ENCODE results near the gene MYO9A.

MYO9A gene, protein sequence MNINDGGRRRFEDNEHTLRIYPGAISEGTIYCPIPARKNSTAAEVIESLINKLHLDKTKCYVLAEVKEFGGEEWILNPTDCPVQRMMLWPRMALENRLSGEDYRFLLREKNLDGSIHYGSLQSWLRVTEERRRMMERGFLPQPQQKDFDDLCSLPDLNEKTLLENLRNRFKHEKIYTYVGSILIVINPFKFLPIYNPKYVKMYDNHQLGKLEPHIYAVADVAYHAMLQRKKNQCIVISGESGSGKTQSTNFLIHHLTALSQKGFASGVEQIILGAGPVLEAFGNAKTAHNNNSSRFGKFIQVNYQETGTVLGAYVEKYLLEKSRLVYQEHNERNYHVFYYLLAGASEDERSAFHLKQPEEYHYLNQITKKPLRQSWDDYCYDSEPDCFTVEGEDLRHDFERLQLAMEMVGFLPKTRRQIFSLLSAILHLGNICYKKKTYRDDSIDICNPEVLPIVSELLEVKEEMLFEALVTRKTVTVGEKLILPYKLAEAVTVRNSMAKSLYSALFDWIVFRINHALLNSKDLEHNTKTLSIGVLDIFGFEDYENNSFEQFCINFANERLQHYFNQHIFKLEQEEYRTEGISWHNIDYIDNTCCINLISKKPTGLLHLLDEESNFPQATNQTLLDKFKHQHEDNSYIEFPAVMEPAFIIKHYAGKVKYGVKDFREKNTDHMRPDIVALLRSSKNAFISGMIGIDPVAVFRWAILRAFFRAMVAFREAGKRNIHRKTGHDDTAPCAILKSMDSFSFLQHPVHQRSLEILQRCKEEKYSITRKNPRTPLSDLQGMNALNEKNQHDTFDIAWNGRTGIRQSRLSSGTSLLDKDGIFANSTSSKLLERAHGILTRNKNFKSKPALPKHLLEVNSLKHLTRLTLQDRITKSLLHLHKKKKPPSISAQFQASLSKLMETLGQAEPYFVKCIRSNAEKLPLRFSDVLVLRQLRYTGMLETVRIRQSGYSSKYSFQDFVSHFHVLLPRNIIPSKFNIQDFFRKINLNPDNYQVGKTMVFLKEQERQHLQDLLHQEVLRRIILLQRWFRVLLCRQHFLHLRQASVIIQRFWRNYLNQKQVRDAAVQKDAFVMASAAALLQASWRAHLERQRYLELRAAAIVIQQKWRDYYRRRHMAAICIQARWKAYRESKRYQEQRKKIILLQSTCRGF (N-terminal part only)

DNA sequence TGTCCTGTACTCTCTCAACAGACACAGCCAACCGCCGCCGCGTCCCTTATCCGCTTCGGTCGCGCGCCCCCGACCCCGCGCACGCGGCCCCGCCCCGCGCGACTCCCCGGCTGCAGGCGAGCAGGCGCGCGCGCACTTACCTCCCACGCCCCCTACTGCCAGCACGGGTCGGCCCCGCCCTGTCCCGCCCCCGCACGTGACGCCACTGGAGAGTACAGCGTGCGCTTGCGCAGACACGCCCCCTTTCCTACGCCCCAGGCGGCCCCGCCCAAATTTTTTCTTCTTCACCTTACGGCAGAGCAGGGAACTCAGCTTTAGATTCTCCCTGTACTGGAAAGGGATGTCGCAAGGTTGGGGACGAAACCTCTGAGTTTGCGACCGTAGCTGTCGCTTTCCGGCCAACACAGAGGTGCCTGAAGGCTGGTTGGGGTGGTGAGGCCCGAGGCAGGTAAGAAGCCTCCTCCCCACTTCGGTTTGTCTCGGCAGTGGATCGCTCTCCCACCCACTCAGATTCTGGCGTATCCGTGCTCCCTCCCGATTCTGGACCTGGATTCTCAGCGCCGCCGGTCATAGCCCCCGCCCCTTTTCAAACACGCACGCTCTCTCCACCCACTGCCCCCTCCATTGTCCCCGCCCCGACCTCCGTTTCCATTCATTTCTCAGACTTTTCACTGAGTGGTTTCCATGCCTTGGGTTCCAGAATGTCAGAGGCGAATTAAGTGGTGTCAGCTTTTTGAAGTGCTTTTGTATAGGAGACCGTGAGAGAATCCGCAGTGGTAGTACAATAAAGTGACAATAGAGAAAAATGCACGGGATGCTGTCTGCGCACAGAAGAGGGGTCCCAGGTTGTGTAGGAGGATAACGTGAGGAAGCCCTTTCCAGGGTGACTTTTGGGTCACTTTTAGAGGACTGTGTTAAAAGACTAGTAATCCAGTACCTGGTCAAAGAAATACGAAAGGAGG, at the start of gene MYO9A, which contains the start of gene SENP8:
Gene MYO9A, minus strand, starts transcription at position 134 of the 962 bp plus-strand sequence. CDS start 71,587 bp downstream, outside the sequence.
Gene SENP8, plus strand, starts transcription at position 387 of the 962 bp plus-strand sequence. CDS start 21,221 bp downstream, outside the sequence.
- DNase-seq, result peak; percentile 97

DNA sequence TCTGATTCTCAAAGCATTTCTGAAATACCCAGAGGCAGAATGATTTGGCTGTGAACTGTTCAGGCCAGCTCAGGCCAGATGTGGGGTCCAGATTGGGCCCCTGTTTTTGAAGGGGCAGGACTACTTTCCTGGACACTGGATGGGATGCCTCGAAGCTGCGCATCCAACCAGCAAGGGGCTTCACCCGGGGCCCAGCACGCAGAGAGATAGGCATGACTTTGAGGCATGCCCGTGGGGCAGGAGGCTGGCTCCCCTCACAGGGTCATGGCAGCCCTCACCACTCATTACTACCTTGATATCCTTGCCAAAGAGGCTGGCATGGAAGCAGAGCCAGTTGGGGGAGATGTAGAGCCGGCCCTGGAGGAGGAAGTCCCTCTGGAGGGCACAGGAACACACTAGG, 49.5 kb upstream of the MYO9A start:
- DNase-seq, result no peak

DNA sequence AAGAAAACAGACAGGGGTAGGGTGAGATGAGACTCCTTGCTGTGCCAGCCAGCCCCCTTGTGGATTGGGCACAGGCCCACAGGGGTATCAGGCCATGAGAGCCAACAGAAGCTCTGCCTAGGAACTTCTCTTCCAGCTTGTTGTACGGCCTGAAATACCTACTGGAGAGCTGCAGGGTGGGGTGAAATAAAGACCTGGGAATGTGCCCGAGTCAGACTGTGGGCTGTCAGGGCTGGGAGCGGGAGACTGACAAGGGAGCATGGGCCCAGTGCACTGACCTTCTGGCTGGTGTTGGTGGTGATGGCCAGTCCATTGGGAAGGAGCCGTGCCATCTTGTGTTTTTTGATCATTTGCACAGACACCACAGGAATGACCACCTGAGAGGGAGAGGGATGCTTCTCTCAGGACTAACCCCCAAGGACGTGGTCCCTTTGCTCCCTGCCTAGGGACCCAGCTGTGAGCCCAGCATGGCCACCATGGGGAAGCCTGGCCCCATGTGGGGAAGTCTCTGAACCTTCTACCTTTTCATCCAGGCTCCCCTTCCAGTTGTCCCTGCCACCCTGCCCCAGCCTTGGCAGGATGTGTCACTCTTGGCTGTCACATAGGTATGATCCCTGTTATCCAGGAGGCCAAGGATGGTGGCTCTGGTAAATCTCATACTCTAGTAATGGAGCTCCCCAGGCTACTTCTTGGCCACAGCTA, 48.9 kb upstream of the MYO9A start:
- DNase-seq, result no peak

DNA sequence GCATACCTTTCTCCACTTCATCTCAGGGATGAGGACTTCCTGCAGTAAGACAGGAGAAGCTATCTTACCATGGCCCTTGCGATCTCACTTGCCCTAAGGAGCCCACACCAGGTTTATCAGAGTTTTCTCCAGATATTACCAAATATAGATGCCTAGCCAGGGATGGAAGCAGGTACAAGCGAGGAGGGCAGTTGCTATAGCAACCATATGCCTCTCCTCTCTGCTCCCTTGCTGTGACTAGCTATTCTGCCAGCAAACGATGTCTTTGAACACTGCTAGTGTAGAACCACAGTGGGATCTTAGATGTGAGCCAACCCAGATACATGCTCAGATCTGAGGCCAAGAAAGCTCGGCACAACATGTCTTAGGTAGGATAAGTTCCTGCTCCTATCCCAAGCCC, 45.8 kb upstream of the MYO9A start:
- no peak for DNase-seq

DNA sequence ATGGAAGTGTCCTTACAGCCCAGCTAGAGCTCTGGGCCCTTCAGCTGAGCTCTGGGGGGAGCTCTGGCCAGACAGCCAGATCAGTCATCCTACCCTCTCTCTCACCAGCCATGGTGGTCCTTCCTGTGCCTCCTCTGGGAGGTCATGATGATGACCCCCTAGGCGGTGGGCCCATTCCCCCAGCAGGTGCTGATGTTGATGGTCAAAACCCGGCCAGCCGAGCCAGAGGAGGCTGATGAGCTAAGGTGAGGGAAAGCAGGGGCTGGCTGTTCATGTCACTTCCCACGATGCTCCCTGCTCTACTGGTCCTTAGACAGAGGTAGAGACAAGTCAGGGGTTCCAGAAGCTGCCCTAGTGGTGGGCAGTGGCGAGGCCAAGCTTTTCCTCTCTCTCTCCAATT, 44.6 kb upstream of the MYO9A start:
- DNase-seq, result no peak

DNA sequence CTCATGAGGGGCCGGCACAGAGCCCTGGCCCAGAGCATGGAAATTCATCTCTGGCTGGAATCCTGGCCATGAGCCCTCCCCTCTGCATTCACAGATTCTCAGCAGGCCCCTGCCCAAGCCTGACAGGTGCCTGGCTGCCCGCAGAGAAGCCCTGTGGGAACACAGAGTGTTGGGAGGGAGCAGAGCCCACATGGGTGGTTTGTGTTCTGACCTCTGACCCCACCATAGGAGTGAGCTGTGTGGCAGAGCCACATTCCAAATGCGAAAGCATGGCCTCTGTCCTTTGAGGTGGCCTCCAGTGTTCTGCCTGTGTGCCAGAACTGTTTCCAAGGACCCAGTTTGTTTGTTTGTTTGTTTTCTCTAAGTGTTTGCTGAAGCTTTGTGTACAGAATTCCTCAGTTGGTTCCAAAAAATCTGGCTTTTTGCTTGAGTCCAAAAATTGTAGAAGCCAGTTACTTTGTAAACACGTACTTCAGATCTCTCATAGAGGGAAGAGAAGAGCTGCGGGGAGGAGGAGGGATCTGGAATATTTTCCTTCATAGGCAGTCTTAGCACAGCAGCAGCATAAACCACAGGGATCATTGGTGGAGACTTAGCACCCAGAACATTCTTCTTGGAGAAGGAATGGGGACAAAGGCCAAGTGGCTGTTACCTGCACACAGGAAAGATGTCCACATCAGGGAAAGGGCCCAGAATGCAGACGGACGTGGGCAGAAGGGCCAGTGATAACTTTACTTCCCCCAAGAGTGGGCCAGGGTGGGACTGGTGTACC, 43.6 kb upstream of the MYO9A start:
- DNase-seq, result no peak

DNA sequence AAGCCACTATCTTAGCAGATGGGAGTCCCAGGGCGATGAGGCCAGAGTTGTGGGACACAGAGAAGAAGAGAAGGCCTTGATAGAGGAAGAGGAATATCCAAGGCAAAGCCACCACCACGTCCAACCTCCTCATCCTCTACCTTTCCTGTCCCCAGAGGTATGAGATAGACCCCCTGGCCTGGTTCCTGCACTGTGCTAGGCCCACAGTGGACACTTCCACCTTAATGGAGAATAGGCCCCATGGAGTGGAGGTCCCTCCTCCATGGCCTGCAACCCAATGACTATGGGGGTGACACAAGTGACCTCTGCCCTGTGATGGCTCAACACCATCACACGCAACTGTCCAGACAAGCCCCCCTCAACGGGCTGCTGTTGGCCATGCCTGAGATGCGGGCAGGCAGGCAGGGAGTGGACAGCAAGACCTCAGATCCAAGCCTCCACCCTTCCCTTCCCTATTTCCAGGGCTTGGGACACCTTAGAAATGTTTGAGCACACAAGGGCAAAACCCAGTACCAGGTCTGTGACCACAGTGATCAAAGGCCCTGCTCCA, 42.8 kb upstream of the MYO9A start:
- no peak for DNase-seq

DNA sequence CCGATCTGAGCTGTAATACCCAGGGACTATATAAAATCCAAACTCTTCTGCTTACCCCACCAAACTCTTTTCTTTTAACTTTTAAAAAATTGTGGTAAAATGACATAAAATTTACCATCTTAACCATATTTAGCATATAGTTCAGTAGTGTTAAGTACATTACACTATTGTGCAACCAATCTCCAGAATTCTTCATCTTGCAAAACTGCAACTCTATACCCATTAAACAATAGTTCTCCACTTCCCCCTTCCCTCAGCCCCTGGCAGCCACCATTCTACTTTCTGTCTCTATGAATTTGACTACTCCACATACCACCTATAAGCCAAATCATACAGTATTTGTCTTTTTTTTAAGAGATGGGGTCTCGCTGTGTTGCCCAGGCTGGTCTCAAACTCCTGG, 39.0 kb upstream of the MYO9A start:
- DNase-seq, result no peak

DNA sequence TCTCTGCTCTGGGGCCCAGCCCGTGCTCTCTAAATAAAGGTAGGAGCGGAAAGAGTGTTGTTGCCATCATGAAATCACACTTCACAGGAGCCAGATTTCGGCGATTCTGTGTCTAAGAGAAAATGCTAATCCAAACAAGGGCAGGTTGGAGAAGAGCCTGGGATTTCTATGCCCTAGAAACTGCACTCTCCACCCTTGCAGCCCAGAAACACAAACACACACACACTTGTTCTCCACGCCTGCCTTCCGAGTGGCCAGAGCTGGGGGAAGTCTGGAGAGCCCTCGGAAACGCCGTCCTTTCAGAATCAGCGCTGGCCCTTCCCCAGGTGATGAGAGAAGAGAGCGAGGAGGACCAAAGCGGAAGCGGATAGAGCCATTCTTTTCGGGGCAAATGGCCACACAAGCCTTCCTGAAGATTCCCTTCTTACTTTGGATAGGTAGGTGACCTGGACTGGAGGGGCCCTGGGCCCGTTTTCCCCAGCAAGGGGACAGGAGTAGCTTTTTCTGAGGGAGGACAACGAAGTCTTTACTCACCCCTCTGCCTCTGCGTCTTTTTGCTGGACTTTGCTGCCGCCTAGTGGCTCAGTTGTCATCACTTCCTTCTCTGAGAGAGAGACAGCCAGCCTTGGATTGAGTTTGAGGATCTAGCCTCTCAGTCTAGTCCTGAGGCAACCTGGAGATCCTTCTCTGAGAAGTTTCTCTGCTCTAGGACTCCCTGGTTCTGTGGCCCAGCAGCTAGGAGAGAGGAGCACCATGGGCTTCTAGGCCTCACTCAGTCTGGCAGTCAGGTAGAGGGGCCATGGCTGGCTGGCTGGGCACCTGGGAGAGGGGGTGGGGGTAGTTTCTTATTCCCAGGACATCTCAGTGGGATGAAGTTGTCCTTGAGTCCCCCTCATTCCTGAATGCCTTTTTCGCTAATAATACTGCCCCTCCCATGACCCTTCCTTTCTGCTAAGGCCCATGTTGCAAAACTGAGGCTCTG, 38.0 kb upstream of the MYO9A start:
- peak; percentile 76 for DNase-seq

DNA sequence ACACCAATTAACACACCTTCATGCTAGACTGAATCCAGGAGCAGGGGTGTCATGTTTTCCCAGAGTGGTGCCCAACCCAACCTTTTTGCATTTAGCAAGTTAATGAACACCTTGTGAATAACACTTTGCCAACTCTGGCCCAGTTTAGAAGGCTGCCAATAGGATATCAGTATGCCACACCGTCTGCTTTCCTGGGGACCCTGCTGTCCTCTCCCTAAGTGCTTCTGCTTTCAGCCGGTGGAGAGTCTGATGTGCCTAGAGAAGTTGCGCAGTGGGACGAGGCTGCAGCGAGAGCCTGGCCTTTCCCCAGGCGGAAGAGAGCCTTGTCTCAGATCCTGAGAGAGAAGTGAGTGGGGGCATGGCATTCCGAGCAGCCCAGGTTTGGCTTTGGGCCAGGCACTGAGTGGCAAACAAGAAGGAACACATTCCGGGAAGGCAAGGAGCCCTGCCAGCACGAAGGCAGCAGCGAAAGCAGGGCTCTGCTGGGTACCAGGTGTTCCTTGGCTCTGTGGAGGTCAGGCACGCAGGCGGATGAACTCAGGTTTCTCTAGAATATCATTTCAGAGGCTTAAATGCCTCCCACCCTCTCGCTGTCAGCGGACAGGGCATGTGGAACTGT, 37.2 kb upstream of the MYO9A start:
- no peak for DNase-seq

DNA sequence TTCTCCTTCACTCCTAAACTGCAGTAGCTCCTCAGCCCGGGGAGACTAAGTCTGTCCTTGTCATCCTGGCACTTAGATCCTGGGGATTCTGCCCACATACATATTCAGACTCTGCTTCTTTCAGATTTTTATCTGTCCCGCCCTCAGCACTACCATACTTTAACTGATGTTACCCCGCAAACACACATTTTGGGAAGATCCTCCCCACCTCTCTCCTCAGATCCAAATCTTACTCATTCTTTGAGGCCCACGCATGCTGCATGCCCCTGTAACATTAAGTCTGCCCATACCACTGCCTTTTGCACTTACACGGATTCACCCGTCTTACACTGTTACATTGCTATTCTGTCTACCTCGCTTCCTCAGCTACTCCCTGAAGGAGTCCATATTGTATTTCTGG, 36.4 kb upstream of the MYO9A start:
- no peak for DNase-seq

DNA sequence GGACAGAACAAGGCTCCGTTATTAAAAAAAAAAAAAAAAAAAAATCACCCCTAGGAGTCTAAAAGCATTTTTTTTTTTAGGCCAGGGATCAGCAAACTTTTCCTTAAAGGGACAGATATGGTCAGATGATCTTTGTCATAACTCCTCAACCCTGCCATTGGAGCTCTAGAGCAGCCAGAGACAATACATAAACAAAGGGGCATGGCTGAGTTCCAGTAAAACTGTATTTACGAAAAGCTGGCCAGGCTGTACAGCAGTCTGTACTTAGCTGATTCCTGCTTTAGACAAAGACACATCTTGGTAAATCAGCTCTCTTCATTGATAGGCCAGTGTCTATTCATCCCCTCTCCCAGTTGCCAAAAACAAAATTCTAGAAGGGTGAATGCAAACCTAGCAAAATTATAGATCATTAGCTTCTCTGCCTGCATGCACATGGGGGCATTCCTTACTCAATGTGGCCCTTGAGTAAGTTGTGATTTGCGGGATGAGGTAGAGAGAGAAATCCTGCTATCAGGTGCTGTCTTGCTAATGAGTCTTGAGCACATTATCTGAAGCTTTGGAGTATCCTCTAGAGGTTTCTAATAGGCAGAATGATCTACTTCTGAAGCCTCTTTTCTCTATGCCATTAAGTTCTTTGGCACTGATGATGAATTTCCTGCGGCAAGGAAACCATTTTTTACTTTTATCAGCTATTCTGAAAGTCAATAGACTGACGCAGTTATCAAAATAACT, 35.5 kb upstream of the MYO9A start:
- DNase-seq, result no peak

DNA sequence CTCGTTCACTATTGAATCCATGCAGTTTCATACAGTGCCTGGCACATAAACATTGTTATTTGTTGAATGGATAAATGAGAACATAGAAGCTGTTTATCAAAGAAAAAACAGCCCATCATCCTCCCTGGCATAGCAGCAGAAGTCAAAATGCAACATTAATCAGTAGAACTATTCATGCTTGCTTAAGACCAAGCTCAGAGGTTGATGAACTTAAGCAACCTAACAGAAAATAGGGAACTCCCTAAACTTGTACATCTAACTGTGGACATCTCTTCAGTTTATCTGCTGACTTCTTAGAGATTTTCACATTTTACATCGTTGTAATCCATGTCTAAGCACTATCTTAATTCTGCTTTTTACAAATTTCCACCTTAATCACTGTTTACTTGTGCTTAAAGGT, 29.5 kb upstream of the MYO9A start:
- DNase-seq, result no peak

DNA sequence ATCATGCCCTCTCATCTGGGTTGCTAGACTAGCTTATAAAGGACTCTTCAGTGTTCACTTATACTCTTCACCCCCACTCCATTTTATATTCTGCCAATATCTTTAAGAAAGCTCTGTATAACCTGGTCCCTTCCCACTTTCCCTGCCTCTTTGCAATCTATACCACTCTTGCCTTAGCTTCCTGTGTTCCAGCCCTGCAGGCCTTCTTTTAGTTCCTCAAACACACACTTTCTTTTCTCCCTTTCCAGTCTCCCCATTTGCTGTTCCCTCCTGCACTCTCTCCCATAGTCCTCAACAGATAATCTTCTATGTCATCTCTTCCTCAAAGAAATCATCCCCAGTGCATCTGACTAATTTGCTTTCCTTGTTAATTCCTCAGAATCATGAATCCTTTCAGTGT, 29.0 kb upstream of the MYO9A start:
- DNase-seq, result no peak

DNA sequence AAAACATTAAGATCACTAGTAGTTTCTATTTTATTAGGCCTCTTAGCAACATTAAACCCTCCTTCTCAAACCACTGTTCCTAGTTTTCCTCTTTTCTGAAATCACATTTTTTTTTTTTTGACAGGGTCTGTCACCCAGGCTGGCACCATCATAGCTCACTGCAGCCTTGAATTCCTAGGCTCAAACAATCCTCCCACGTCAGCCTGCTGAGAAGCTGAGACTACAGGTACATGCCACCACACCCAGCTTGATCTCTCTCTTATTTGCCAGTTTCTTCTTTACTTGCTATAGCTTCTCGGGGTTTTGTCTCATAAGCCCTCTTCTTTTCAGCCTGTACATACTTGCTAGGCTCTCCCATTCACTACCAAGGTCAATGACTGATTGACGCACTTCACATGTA, 28.3 kb upstream of the MYO9A start:
- no peak for DNase-seq

DNA sequence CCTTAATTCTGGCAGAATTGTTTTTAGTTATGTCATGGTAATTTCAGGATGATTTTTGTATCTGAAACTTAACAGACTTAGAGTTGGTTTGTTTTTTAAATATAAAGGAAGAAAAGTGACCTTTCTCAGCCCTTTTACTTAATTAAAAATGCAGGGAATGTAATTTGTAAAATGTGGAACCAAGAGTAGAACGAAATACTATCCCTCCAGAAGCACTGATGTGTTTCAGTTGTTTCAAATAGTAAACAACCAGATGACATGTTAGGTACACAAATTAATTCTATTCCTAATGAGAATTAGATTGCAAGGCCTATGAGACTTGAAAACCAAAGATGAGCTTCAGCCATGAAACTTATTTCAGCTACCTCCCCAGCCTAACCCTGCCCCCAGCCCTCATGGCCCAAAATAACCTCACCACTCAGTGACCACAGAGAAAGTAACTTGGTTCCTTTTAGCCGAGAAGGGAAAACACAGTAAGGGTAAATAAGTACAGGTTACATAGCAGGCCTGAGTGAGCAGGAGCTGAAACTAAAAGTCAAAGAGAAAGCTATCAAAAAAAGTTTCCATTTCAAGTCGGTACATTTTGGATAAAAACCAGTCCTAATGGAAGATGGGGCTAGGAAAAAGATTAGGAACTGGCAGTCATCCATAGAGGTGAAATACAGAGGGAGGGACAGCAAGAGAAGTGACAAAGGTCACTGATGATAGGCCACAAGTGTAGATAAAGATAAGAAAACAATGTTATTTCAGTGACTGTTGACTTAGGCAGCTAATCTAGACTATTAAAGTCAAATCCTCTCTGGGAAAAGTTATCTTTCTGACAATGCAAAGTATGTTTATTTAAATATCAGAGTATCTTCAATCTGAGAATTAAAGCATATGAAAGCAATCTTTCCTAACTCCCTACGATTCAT, 23.5 kb upstream of the MYO9A start:
- no peak for DNase-seq

DNA sequence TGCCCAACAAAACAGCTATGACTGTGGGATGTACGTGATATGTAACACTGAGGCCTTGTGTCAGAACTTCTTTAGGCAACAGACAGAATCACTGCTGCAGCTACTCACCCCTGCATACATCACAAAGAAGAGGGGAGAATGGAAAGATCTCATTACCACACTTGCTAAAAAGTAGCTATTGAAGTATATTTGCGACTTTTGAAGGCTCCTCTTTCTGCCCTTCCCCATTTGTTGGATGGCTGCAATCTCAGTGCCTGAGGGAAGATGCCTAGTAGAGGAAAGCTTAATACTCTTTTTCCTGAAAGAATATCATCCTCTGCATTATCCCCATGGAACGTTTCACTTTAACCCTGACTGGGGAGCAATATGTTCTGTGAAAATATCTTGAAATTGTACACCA, 22.1 kb upstream of the MYO9A start:
- no peak for DNase-seq

Data from stimulated activated naive CD4-positive, alpha-beta T cell treated with Interleukin-2 at 50 U/mL for 16 hours (primary cell).